HepG2 (cell line): ENCODE measurements around the gene PATZ1. TPM values are rescaled to one million over a fixed set of nuclear protein-coding genes. Genes with fewer than 3 reads are reported as not detected.

ENCODE experiments used
- AHR ChIP-seq: IDR thresholded peaks from 2 replicates; pipeline ENCODE4 v1.6.1; 2018; ENCODE audit warnings: missing genetic modification reagents, missing compliant biosample characterization
- ATF3 ChIP-seq: sonication (generic); formaldehyde crosslinking; IDR thresholded peaks from 2 replicates; pipeline ENCODE4 v1.4.0; 2020; ENCODE audit warnings: missing genetic modification reagents
- CENPX ChIP-seq: sonication (generic); formaldehyde crosslinking; IDR thresholded peaks from 2 replicates; pipeline ENCODE4 v1.9.0; 2021; ENCODE audit warnings: mild to moderate bottlenecking, missing genetic modification reagents, moderate library complexity
- FOXM1 ChIP-seq: sonication (generic); formaldehyde crosslinking; IDR thresholded peaks from 2 replicates; pipeline ENCODE4 v1.5.0; 2020; ENCODE audit warnings: missing genetic modification reagents
- GLI4 ChIP-seq: sonication (generic); formaldehyde crosslinking; IDR thresholded peaks from 2 replicates; pipeline ENCODE4 v1.5.1; 2020; ENCODE audit warnings: missing genetic modification reagents, mild to moderate bottlenecking, moderate library complexity, borderline replicate concordance
- HDAC1 ChIP-seq: sonication (generic); formaldehyde crosslinking; IDR thresholded peaks from 2 replicates; pipeline ENCODE4 v1.5.1; 2020; ENCODE audit warnings: mild to moderate bottlenecking, missing genetic modification reagents
- IKZF4 ChIP-seq: sonication (generic); formaldehyde crosslinking; IDR thresholded peaks from 2 replicates; pipeline ENCODE4 v1.5.1; 2020; ENCODE audit warnings: borderline replicate concordance, mild to moderate bottlenecking, low read depth, missing genetic modification reagents; ENCODE audit errors: not compliant biosample characterization
- IKZF5 ChIP-seq: IDR thresholded peaks from 2 replicates; pipeline ENCODE4 v1.6.1; 2018; ENCODE audit warnings: missing genetic modification reagents, mild to moderate bottlenecking, missing compliant biosample characterization
- KDM5B ChIP-seq: sonication (generic); formaldehyde crosslinking; IDR thresholded peaks from 2 replicates; pipeline ENCODE4 v1.4.0; 2020; ENCODE audit warnings: missing genetic modification reagents, mild to moderate bottlenecking, borderline replicate concordance
- KLF11 ChIP-seq: IDR thresholded peaks from 2 replicates; pipeline ENCODE4 v1.6.1; 2016; ENCODE audit warnings: missing compliant biosample characterization
- MYNN ChIP-seq: sonication (generic); formaldehyde crosslinking; IDR thresholded peaks from 2 replicates; pipeline ENCODE4 v1.4.0; 2020; ENCODE audit warnings: mild to moderate bottlenecking, low read depth, missing genetic modification reagents
- NR1H2 ChIP-seq: sonication (generic); formaldehyde crosslinking; IDR thresholded peaks from 2 replicates; pipeline ENCODE4 v1.8.1; 2022; ENCODE audit warnings: low read depth, missing genetic modification reagents, borderline replicate concordance
- PRDM10 ChIP-seq: sonication (generic); formaldehyde crosslinking; IDR thresholded peaks from 2 replicates; pipeline ENCODE4 v1.4.0; 2020; ENCODE audit warnings: low read depth, missing genetic modification reagents
- SIN3A ChIP-seq: IDR thresholded peaks from 2 replicates; pipeline ENCODE4 v1.6.1; 2011; ENCODE audit warnings: low read depth, mild to moderate bottlenecking, control low read depth, low read length, borderline replicate concordance
- SMAD3 ChIP-seq: sonication (generic); formaldehyde crosslinking; IDR thresholded peaks from 2 replicates; pipeline ENCODE4 v1.4.0; 2020; ENCODE audit warnings: missing genetic modification reagents
- ZBTB1 ChIP-seq: sonication (generic); formaldehyde crosslinking; IDR thresholded peaks from 2 replicates; pipeline ENCODE4 v1.4.0; 2020; ENCODE audit warnings: missing genetic modification reagents, borderline replicate concordance
- ZBTB38 ChIP-seq: sonication (generic); formaldehyde crosslinking; IDR thresholded peaks from 2 replicates; pipeline ENCODE4 v1.5.1; 2020; ENCODE audit warnings: mild to moderate bottlenecking, missing genetic modification reagents
- ZBTB7B ChIP-seq: sonication (generic); formaldehyde crosslinking; IDR thresholded peaks from 2 replicates; pipeline ENCODE4 v1.4.0; 2020; ENCODE audit warnings: missing genetic modification reagents
- ZNF10 ChIP-seq: sonication (generic); formaldehyde crosslinking; IDR thresholded peaks from 2 replicates; pipeline ENCODE4 v1.4.0; 2020; ENCODE audit warnings: mild to moderate bottlenecking, low read depth, missing genetic modification reagents, borderline replicate concordance
- ZSCAN20 ChIP-seq: sonication (generic); formaldehyde crosslinking; IDR thresholded peaks from 2 replicates; pipeline ENCODE4 v1.4.0; 2020; ENCODE audit warnings: missing genetic modification reagents, mild to moderate bottlenecking, borderline replicate concordance
- polyA plus RNA-seq, 8 experiments: library from polyadenylated mRNA; depleted of rRNA in 3 of 8; stranded (reverse) in 7 of 8; unstranded in 1 of 8; fragments of >200 nt; fragmentation: Illumina TruSeq in 4 of 8; extraction: Trizol in 4 of 8; gene quantifications; 2 replicates each; pipeline versions ENCODE4 v1.2.1 to v1.2.3, GENCODE V29; 2011 to 2016; ENCODE audit warnings: low read depth in 4 of 8, missing spikeins in 1 of 8, mixed read lengths in 1 of 8; ENCODE audit not compliant: insufficient read depth in 1 of 8
- total RNA-seq, 5 experiments: library from RNA; depleted of rRNA; stranded (reverse); fragments of >200 nt; fragmentation: Illumina TruSeq; extraction: Trizol; gene quantifications; 2 replicates each; pipeline ENCODE4 v1.2.3, GENCODE V29; 2016; ENCODE audit warnings: low read depth in 1 of 5

Gene PATZ1
- total and polyA plus RNA-seq, 2 of the 13 experiments (the other 11 are each of a cell fraction or from before 2014, with no cell fraction given) = 24.9 to 30.5 TPM

- TF ChIP-seq IKZF5 (CRISPR knock-in tag) (no peak), HDAC1 (peak; percentile 69), PRDM10 (CRISPR knock-in tag) (no peak), CENPX (CRISPR knock-in tag) (no peak), ZBTB7B (CRISPR knock-in tag) (no peak), ZNF10 (CRISPR knock-in tag) (no peak), KLF11 (no peak), ATF3 (CRISPR knock-in tag) (no peak), GLI4 (no peak), MYNN (no peak), NR1H2 (CRISPR knock-in tag) (no peak), KDM5B (CRISPR knock-in tag) (no peak), ZSCAN20 (CRISPR knock-in tag) (no peak), FOXM1 (CRISPR knock-in tag) (no peak), IKZF4 (CRISPR knock-in tag) (no peak), SMAD3 (no peak), ZBTB38 (CRISPR knock-in tag) (no peak), AHR (CRISPR knock-in tag) (no peak), SIN3A (no peak), ZBTB1 (CRISPR knock-in tag) (no peak)
Observed at GRCh38 chr22:31350410-31350863, 4.3 kb upstream of the PATZ1 start (continued).
